ENCODE measurements around the gene FAM3D.
"Not testable (repeated sequence)": the region's sequence is repeated elsewhere in the genome, so short reads cannot be mapped to it uniquely, and the experiment has no call there.

The FAM3D gene

GRCh38 chr3:58666683-58667082 lies at the start of gene FAM3D:
TSS of gene FAM3D (minus strand) at chr3:58666774. CDS start at chr3:58655563, 11,211 bp downstream.
- peak; percentile 84 for DNase-seq

- no peak for DNase-seq
Measured at GRCh38 chr3:58713715-58714401, 47.3 kb upstream of the FAM3D start.

DNA sequence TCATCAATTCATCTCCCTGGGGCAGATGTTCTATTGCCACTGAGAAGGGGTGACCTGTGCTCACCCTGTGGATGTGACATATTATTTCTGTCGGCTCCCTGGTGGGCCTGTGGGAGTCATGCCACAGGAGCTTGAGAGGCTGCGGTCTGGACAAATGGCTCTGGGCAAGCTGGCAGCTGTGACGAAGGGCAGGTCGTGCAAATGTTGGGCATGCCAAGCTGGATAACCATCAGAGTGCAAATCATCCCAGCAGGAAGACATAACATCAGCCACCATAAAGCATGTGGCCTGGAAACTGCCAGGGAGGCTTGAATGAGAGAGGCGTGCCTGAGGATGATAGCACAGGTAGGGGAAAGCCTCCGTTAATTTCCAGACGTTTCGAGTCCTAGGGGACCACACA lies 45.3 kb upstream of the FAM3D start:
- no peak for DNase-seq

- DNase-seq = not testable (repeated sequence)
Measured at GRCh38 chr3:58708983-58709382, 42.4 kb upstream of the FAM3D start.

GRCh38 chr3:58708116-58708791 lies 41.7 kb upstream of the FAM3D start:
- no peak for DNase-seq

DNA sequence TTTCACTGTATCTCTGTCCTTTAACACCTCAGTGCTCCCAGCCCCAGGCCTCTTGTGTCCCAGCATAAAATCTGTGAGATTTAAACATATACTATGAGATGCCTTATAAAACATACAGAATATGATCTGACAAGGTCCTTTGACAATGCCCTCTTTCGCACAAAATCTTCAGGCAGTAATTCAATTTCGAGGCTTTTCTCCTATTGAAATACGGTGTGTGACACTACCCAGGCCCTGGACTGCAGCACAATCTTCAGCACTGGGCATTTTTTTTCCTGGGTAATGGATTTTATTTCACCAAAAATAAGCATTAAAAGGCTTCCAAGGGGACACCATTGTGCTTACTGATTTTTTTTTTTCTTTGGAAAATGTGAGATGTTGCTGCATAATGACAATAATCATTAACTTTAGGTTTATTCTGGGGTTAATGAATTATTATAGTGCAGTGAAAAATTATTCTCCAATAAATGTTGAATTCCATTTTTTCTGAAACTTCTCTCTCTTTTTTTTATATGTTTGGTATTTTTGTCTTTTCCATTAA lies 40.9 kb upstream of the FAM3D start:
- no peak for DNase-seq

GRCh38 chr3:58706395-58707167 lies 40.0 kb upstream of the FAM3D start:
- DNase-seq = no peak

DNA sequence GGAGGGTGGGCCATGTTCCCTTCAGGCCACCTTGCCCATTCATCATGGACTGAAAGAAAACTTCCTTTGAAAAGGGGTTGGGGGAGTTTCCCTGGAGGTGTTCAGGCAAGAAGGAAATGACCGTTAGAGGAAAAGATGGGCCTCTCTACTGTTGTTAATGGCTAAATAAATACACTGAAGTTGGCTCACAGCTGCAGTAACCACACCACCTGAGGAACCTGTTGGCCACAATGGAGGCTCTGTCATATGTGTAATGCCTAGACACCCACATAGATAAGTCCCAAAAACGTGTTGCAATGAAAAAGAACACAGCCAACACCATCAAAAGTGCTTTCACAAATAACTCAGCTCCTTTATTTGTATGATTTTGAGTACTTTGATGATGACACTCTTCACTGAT lies 38.2 kb upstream of the FAM3D start:
- DNase-seq = no peak

- DNase-seq = not testable (repeated sequence)
Measured at GRCh38 chr3:58704304-58704703, 37.7 kb upstream of the FAM3D start.

GRCh38 chr3:58698246-58698645 lies 31.7 kb upstream of the FAM3D start:
- DNase-seq = peak; percentile 25

DNA sequence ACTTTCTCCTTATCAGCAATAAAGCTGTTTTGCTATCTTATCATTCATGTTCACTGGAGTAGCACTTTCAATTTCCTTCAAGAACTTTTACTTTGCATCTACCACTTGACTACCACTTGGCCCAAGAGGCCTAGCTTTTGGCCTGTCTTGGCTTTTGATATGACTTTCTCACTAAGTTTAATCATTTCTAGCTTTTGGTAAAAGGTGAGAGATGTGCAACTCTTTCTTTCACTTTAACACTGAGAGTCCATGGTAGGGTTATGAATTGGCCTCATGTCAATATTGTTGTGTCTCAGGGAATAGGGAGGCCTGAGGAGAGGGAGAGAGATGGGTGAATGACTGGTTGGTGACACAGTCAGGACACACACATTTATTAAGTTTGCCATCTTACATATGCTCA lies 31.0 kb upstream of the FAM3D start:
- no peak for DNase-seq

DNA sequence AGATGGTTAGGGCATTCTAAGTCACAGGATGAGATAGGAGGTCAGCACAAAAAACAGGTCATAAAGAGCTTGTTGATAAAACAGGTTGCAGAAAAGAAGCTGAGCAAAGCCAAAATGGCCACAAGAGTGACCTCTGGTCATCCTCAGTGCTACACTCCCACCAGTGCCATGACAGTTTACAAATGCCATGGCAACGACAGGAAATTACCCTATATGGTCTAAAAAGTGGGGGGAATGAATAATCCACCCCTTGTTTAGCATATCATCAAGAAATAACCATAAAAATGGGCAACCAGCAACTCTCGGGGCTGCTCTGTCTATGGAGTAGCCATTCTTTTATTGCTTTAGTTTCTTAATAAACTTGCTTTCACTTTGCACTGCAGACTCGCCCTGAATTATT lies 30.2 kb upstream of the FAM3D start:
- DNase-seq = not testable (repeated sequence)

DNA sequence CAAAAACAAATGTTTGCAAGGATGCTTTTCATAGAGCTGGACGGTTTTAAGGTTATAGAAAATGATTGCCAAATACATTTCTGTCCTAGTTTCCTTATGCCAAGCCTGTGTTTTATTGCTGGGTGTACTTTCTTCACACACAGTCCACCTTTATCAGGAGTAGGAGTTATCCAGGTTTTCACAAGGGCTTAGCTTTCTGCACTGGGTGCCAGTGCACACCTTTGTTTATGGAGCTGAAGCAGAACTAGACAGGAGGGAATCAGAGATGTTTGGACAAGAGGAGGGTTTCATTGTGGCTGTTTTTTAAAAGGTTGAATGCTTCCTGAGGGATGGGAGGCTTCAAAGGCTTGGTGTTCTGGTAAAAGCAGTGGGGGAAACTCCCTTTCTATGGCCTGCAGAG lies 29.5 kb upstream of the FAM3D start:
- no peak for DNase-seq

DNA sequence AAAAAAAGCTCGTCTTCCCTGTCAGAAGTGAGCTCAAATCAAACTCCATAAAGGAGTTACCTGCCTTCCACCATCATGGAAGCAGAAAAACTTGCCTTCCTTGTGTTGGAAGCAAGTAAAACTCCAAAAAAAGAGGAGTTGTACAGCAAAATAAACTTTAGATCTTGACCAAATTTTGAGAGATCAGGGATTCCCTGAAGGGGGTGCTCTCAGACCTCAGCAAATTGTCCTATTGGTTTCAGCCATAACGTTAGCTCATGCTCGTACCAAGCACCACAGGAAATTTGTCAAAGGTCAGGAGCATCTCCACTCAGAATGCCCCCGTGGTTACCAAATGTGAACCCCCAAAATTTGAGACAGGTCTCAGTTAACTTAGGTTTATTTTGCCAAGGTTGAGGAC lies 28.7 kb upstream of the FAM3D start:
- not testable (repeated sequence) for DNase-seq

DNA sequence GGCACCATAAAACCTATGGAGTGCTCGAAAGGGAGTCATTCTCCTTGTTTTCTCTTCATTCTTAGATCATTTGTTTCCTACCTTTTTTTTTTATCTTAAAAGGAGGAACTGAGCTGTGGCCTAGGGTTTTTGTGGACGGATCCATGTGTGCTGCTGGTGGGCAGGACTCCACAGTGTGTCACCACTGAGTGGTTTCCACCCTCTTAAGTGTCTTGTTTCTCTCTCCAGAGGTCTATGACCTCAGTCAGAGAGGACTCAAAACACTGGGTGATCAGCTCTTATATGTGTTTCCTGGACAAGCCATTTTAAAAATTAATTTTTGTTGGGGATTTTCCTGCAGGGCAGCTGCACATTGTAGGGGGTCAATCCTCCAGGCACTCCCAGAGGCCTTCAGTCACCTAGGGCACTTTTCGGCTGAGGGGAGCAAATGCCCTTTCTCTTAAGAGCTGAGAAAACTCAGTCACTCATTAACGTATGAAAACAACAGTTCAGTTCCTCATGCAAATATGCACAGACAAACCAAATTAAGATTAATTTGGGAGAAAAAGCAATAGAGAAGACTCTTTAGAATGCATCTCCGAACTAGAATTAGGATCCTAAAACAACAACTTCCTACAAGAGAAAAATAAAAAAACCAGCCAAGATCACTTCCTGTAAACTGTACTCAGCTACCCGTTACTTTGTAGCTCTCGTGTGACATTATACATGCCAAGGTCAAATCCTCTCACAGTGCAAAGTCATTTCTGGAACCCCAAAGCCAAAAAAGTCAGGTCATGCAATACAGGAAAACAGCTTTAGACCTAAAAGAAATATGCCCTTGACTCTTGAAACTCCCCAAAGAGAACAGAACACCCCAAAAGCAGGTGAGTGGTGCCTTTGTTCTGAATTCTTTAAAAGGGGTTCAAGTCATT lies 27.6 kb upstream of the FAM3D start:
- DNase-seq = peak; percentile 97

- no peak for DNase-seq
Measured at GRCh38 chr3:58692484-58692883, 25.9 kb upstream of the FAM3D start.

DNA sequence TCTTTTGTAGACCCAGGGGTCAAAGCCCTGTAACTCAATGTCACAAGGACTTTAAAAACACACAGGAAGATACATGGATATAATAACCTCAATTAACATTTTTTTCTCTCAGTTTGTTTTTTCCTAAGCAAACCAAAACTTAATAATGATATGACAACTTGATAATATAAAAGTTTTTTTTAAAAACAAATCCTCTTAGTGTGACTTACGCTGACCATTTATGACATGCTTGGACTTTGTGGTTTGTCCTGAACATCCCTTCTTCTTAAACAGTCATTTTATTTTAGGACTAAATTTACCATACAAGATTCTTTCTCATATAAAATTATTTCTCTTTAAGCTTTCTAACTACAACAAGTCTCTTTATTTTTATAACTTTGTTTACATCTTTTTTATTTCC lies 25.4 kb upstream of the FAM3D start:
- DNase-seq = peak; percentile 36

GRCh38 chr3:58690490-58690889 lies 23.9 kb upstream of the FAM3D start:
- DNase-seq = no peak

DNA sequence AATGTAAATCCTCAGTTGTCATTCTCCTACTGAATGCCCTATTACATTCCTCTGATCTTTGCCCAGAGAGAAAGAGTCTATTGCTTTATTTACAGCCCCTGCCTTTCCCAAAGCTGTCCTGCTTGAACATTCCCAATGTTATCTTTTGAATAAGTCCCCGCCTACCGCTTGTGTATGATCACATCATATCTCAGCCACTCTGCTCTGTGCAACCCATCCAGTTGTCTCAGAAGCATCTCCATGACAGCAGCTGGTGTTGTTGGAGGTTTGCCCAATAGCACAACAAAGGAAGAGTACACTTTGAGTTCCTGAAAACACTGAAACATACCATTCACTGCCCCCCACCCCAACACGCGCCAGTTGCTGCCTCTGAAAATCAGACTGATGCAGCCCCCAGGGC lies 22.0 kb upstream of the FAM3D start:
- no peak for DNase-seq

GRCh38 chr3:58686847-58687246 lies 20.3 kb upstream of the FAM3D start:
- no peak for DNase-seq

DNA sequence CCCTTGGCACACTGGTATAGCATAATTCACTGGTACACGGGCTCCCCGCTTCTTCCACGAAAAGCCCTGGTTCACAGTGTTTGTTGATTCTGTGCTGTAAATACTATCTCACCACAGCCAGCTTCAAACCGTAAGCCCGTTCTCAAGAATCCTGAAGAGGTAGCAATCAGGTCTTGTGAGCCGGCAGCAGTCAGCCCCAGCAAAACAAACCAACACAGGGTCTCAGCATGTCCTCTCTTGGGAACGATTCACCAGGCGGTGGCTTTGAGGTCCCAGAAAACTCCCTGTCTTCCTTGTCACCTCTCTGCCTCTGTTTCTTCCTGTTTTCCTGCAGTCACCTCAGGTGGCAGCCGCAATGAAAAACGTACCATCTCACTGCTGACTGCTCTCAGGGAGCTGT lies 19.1 kb upstream of the FAM3D start:
- DNase-seq = no peak

DNA sequence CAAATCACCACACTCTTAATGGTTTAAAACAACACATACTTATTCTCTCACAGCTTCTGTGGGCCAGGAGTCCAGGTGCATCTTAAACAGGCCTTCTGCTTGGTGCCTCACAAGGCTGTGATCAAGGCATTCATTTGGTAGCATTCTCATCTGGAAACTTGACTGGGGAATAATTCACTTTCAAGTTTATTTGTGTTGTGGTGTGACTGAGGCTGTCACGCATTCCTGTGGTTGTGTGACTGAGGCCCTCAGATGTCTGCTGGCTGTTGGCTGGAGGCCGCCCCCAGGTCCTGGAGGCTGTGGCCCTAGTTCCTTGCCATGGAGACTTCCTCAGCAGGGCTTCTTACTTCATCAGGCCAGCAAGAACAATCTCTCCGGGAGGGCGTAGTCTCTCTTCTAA lies 16.9 kb upstream of the FAM3D start:
- DNase-seq = peak; percentile 72

Measured in MV-4-11 (cell line).